B cell (primary cell): ENCODE results near the gene TMC2. TPM values are rescaled to one million over a fixed set of nuclear protein-coding genes. Genes with fewer than 3 reads are reported as not detected.

Experiments used
- ATAC-seq: fragments of 200-7000 bp; cut with Tn5 transposase; one replicate; pipeline ENCODE4 v1.10.0; 2021; ENCODE audit warnings: low read depth, mild to moderate bottlenecking, moderate number of reproducible peaks, moderate library complexity
- CTCF ChIA-PET: fragments of 350-600 bp; sonication (Branson Sonifier 250); formaldehyde crosslinking; loops from one replicate; lab custom pipeline; 2021; ENCODE audit warnings: antibody characterized with exemption, inconsistent platforms; lab: Charles Lee
- POLR2A ChIA-PET: fragments of 350-600 bp; sonication (Branson Sonifier 250); formaldehyde crosslinking; loops from one replicate; lab custom pipeline; 2021; ENCODE audit warnings: antibody characterized with exemption; lab: Charles Lee
- DNase-seq: peaks from one replicate; pipeline ENCODE4 v3.0.0; 2013
- H2AFZ ChIP-seq: 2 replicates; pipeline ENCODE4 v1.6.1; 2012; ENCODE audit warnings: mild to moderate bottlenecking, low read depth, low read length; ENCODE audit not compliant: insufficient read depth, poor library complexity, severe bottlenecking
- H3K27ac ChIP-seq, 2 donors: 1 replicate in 1 of 2; 2 replicates in 1 of 2; pipeline ENCODE4 v1.5.1; 2012 to 2013; ENCODE audit warnings: low read length in 2 of 2, mild to moderate bottlenecking in 2 of 2, moderate library complexity in 1 of 2
- H3K27me3 ChIP-seq, 4 experiments: fragments of 200-600 bp in 1 of 4; sonication (generic) in 1 of 4; replicated peaks in 1 of 4; 1 replicate in 2 of 4; 2 replicates in 2 of 4; pipeline versions ENCODE4 v1.6.1 to v1.7.0; 2013 to 2016; ENCODE audit warnings: low read length in 3 of 4, mild to moderate bottlenecking in 2 of 4, mixed read lengths in 1 of 4, moderate library complexity in 1 of 4; ENCODE audit not compliant: insufficient read depth in 4 of 4, control insufficient read depth in 3 of 4; ENCODE audit errors: control extremely low read depth in 1 of 4
- H3K36me3 ChIP-seq, 2 experiments: replicated peaks in 1 of 2; 1 replicate in 1 of 2; 2 replicates in 1 of 2; pipeline versions ENCODE4 v1.6.1 to v1.7.1; 2013; ENCODE audit warnings: low read length in 1 of 2; ENCODE audit not compliant: insufficient read depth in 2 of 2, control insufficient read depth in 1 of 2; ENCODE audit errors: control extremely low read depth in 1 of 2, extremely low read depth in 1 of 2
- H3K4me1 ChIP-seq, 2 donors: fragments of 200-600 bp in 1 of 2; sonication (generic) in 1 of 2; 1 replicate in 1 of 2; 2 replicates in 1 of 2; pipeline versions ENCODE4 v1.5.1 to v1.6.1; 2013 to 2017; ENCODE audit warnings: low read length in 2 of 2; ENCODE audit not compliant: control insufficient read depth in 2 of 2, insufficient read depth in 2 of 2
- H3K4me2 ChIP-seq: replicated peaks from 2 replicates; pipeline ENCODE3; 2012; ENCODE audit warnings: mild to moderate bottlenecking, low read depth, low read length; ENCODE audit not compliant: poor library complexity, severe bottlenecking
- H3K4me3 ChIP-seq, 5 experiments: fragments of 200-600 bp in 1 of 5; sonication (generic) in 1 of 5; 1 replicate in 3 of 5; 2 replicates in 2 of 5; pipeline versions ENCODE4 v1.5.1 to v1.7.0; 2011 to 2016; ENCODE audit warnings: low read length in 4 of 5, mild to moderate bottlenecking in 4 of 5, low read depth in 2 of 5, control low read depth in 1 of 5, moderate library complexity in 1 of 5; ENCODE audit not compliant: insufficient read depth in 1 of 5; ENCODE audit errors: control extremely low read depth in 1 of 5, extremely low read depth in 1 of 5
- H3K79me2 ChIP-seq: fragments of 200-600 bp; sonication (generic); one replicate; pipeline ENCODE4 v1.6.0; 2016; ENCODE audit warnings: low read length; ENCODE audit not compliant: control insufficient read depth, insufficient read depth
- H3K9ac ChIP-seq: fragments of 200-600 bp; sonication (generic); 2 replicates; pipeline ENCODE4 v1.6.1; 2017; ENCODE audit warnings: mild to moderate bottlenecking, low read length, moderate library complexity
- H3K9me3 ChIP-seq, 3 donors: one replicate each; pipeline versions ENCODE4 v1.6.1 to v1.7.1; 2013; ENCODE audit warnings: low read length in 2 of 3; ENCODE audit not compliant: control insufficient read depth in 2 of 3, insufficient read depth in 1 of 3; ENCODE audit errors: control extremely low read depth in 1 of 3
- H4K20me1 ChIP-seq: 2 replicates; pipeline ENCODE4 v1.6.0; 2012; ENCODE audit warnings: mild to moderate bottlenecking, low read length; ENCODE audit not compliant: insufficient read depth, control insufficient read depth, poor library complexity, severe bottlenecking
- H3K27ac Mint-ChIP-seq: one replicate; pipeline ENCODE4 v1.8.0; 2021; ENCODE audit warnings: mixed read lengths
- H3K27me3 Mint-ChIP-seq: one replicate; pipeline ENCODE4 v1.8.0; 2021; ENCODE audit warnings: mixed read lengths
- H3K4me1 Mint-ChIP-seq: one replicate; pipeline ENCODE4 v1.8.0; 2021; ENCODE audit warnings: mixed read lengths
- H3K4me3 Mint-ChIP-seq: one replicate; pipeline ENCODE4 v1.8.0; 2021; ENCODE audit warnings: mixed read lengths
- H3K9me3 Mint-ChIP-seq: one replicate; pipeline ENCODE4 v1.8.0; 2022; ENCODE audit warnings: mixed read lengths; ENCODE audit not compliant: insufficient read depth
- CTCF ChIP-seq: fragments of 200-600 bp; IDR thresholded peaks from one replicate; pipeline ENCODE4 v1.8.0; 2022; ENCODE audit warnings: antibody characterized with exemption, mild to moderate bottlenecking
- EZH2 ChIP-seq: IDR thresholded peaks from 2 replicates; pipeline ENCODE4 v1.6.1; 2012; ENCODE audit warnings: borderline replicate concordance, low read depth, mild to moderate bottlenecking, moderate library complexity, low read length; ENCODE audit not compliant: insufficient read depth, poor library complexity, severe bottlenecking
- WGBS: methylation state at CpG from one replicate; pipeline ENCODE4 v1.1.5; 2013; ENCODE audit warnings: missing lambda C conversion rate; ENCODE audit not compliant: insufficient coverage; 5-methylcytosine and 5-hydroxymethylcytosine counted together
- intact Hi-C: fragments of 100-400 bp; cut with micrococcal nuclease; formaldehyde crosslinking; loops from one replicate; pipeline ENCODE4 v1.10.0; 2022
- polyA plus RNA-seq: library from polyadenylated mRNA; depleted of rRNA; stranded (reverse); fragments of >200 nt; gene quantifications from 2 replicates; pipeline ENCODE4 v1.2.3, GENCODE V29; 2012
- total RNA-seq, 2 donors: library from RNA; stranded (reverse); fragments of 120-200 nt in 1 of 2; gene quantifications; 1 replicate in 1 of 2; 2 replicates in 1 of 2; pipeline versions ENCODE4 v1.2.3 to v1.2.4, GENCODE V29; 2013 to 2022

TMC2 gene
- total and polyA plus RNA-seq, 2 donors (not counting 1 experiment from before 2014, with no cell fraction given), result not detected

- ChIA-PET POLR2A (no interaction called here), CTCF (no interaction called here)
- H3K4me3 Mint-ChIP-seq, result no peak overlapping the region
- H3K27me3 Mint-ChIP-seq, result peaks cover 9% of the 10 kb centered on the region
- Histone ChIP-seq H4K20me1 (no peaks in the 10 kb centered on the region), H2AFZ (no peak overlapping the region), H3K79me2 (no peaks in the 10 kb centered on the region), H3K4me2 (no peak overlapping the region), H3K9me3 (peaks cover 4 to 15% (median 11%) of the 10 kb centered on the region in 3 donors), H3K36me3 (no peaks in the 10 kb centered on the region), H3K9ac (no peak overlapping the region), H3K4me3 (no peak overlapping the region), H3K4me1 (no peaks in the 10 kb centered on the region), H3K27me3 (peaks cover 0 to 5% (median 0%) of the 10 kb centered on the region in 4 experiments), H3K27ac (no peak overlapping the region)
- H3K27ac Mint-ChIP-seq, result no peak overlapping the region
- TF ChIP-seq EZH2 (no peak), CTCF (no peak)
- peaks cover 6% of the 10 kb centered on the region for H3K9me3 Mint-ChIP-seq
- no peak for ATAC-seq
- H3K4me1 Mint-ChIP-seq, result no peaks in the 10 kb centered on the region
- 100% methylated on average over 3 of the region's 4 CpGs for WGBS
- intact Hi-C loops, result no loop called here
- no peak for DNase-seq
Observed at GRCh38 chr20:2602746-2603145, 66.4 kb downstream of the TMC2 start.

- Histone ChIP-seq H3K27me3 (peaks cover 0 to 5% (median under 1%) of the 10 kb centered on the region in 4 experiments), H3K9me3 (peaks cover 4 to 15% (median 13%) of the 10 kb centered on the region in 3 donors), H3K27ac (no peak overlapping the region), H2AFZ (no peak overlapping the region), H4K20me1 (no peaks in the 10 kb centered on the region), H3K4me3 (no peak overlapping the region), H3K79me2 (no peaks in the 10 kb centered on the region), H3K36me3 (no peaks in the 10 kb centered on the region), H3K9ac (no peak overlapping the region), H3K4me1 (no peaks in the 10 kb centered on the region), H3K4me2 (no peak overlapping the region)
- H3K27me3 Mint-ChIP-seq, result peaks cover 9% of the 10 kb centered on the region
- no peak for ATAC-seq
- DNase-seq, result no peak
- H3K27ac Mint-ChIP-seq, result no peak overlapping the region
- TF ChIP-seq EZH2 (no peak), CTCF (no peak)
- 80% methylated on average over 6 of the region's 7 CpGs for WGBS
- ChIA-PET POLR2A (no interaction called here), CTCF (no interaction called here)
- no peak overlapping the region for H3K4me3 Mint-ChIP-seq
- H3K4me1 Mint-ChIP-seq, result no peaks in the 10 kb centered on the region
- peaks cover 6% of the 10 kb centered on the region for H3K9me3 Mint-ChIP-seq
- intact Hi-C loops, result no loop called here
Observed at GRCh38 chr20:2603816-2604505, 67.6 kb downstream of the TMC2 start.
